ENCODE measurements around the gene TRIP13.
A peak's percentile ranks its signal among the peaks of the same experiment; 100 is the strongest.
"Not testable (repeated sequence)": the region's sequence is repeated elsewhere in the genome, so short reads cannot be mapped to it uniquely, and the experiment has no call there.

Gene TRIP13

GRCh38 chr5:893137-893506 lies 438 bp downstream of the TRIP13 start:
- DNase-seq, result no peak

GRCh38 chr5:893711-894110 lies 1.0 kb downstream of the TRIP13 start:
- peak; percentile 79 to 94 for DNase-seq

GRCh38 chr5:900781-901180 lies 8.1 kb downstream of the TRIP13 start:
- DNase-seq, result no peak

- DNase-seq, result no peak
Observed at GRCh38 chr5:902129-902916, 9.6 kb downstream of the TRIP13 start.

- DNase-seq, result no peak
Observed at GRCh38 chr5:903756-904096, 11.0 kb downstream of the TRIP13 start.

- DNase-seq, result no peak
Observed at GRCh38 chr5:905139-905642, 12.5 kb downstream of the TRIP13 start.

GRCh38 chr5:907366-907910 lies 14.8 kb downstream of the TRIP13 start:
- no peak for DNase-seq

GRCh38 chr5:908172-908571 lies 15.5 kb downstream of the TRIP13 start:
- DNase-seq, result no peak

GRCh38 chr5:909086-909485 lies 16.4 kb downstream of the TRIP13 start:
- no peak for DNase-seq

GRCh38 chr5:909994-910768 lies 17.5 kb downstream of the TRIP13 start:
- no peak for DNase-seq

- no peak for DNase-seq
Observed at GRCh38 chr5:910769-911160, 18.1 kb downstream of the TRIP13 start.

GRCh38 chr5:911601-912000 lies 18.9 kb downstream of the TRIP13 start:
- DNase-seq, result no peak

GRCh38 chr5:912280-913091 lies 19.8 kb downstream of the TRIP13 start:
- DNase-seq, result no peak

GRCh38 chr5:914174-914573 lies 21.5 kb downstream of the TRIP13 start:
- DNase-seq, result no peak

- no peak for DNase-seq
Observed at GRCh38 chr5:914612-915011, 21.9 kb downstream of the TRIP13 start.

- not testable (repeated sequence) for DNase-seq
Observed at GRCh38 chr5:915346-915745, 22.7 kb downstream of the TRIP13 start.

GRCh38 chr5:915946-916345 lies 23.3 kb downstream of the TRIP13 start:
- DNase-seq, result no peak

GRCh38 chr5:916441-917293 lies 24.0 kb downstream of the TRIP13 start:
- DNase-seq, result no peak

GRCh38 chr5:918717-919116 lies 26.0 kb downstream of the TRIP13 start:
- DNase-seq, result not testable (repeated sequence)

GRCh38 chr5:919356-920000 lies 26.8 kb downstream of the TRIP13 start:
- no peak for DNase-seq

- no peak for DNase-seq
Observed at GRCh38 chr5:920321-920720, 27.6 kb downstream of the TRIP13 start.
